Adrenal gland (tissue), 5 donors: Measurements from ENCODE around the gene TYR.
"Not testable (repeated sequence)": the region's sequence is repeated elsewhere in the genome, so short reads cannot be mapped to it uniquely, and the experiment has no call there.

Experiments used
- POLR2A ChIP-seq, 2 donors: fragments of 450-650 bp; IDR thresholded peaks; one replicate each; pipeline ENCODE4 v1.6.1; 2017; ENCODE audit warnings: antibody characterized with exemption in 2 of 2, mild to moderate bottlenecking in 2 of 2, moderate library complexity in 1 of 2
- TF ChIP-seq, protein P1 (sequence below), 6 experiments: fragments of 450-650 bp in 4 of 6; fragments of 200-600 bp in 2 of 6; sonication (generic) in 1 of 6; IDR thresholded peaks; 1 replicate in 5 of 6; 2 replicates in 1 of 6; pipeline versions ENCODE4 v1.5.1 to v1.8.0; 2016 to 2021; ENCODE audit warnings: antibody characterized with exemption in 6 of 6, mild to moderate bottlenecking in 2 of 6, moderate library complexity in 1 of 6
- donor health status: DM: no; HTN: no; CAD: no.

GRCh38 chr11:89272540-89273088, 94.9 kb downstream of the TYR start:
- TF ChIP-seq, protein P1, sequence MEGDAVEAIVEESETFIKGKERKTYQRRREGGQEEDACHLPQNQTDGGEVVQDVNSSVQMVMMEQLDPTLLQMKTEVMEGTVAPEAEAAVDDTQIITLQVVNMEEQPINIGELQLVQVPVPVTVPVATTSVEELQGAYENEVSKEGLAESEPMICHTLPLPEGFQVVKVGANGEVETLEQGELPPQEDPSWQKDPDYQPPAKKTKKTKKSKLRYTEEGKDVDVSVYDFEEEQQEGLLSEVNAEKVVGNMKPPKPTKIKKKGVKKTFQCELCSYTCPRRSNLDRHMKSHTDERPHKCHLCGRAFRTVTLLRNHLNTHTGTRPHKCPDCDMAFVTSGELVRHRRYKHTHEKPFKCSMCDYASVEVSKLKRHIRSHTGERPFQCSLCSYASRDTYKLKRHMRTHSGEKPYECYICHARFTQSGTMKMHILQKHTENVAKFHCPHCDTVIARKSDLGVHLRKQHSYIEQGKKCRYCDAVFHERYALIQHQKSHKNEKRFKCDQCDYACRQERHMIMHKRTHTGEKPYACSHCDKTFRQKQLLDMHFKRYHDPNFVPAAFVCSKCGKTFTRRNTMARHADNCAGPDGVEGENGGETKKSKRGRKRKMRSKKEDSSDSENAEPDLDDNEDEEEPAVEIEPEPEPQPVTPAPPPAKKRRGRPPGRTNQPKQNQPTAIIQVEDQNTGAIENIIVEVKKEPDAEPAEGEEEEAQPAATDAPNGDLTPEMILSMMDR (IDR thresholded peaks at IDR 0.05), result not testable (repeated sequence)
- not testable (repeated sequence) for TF ChIP-seq POLR2A (IDR thresholded peaks at IDR 0.05)
